C4-2B (cell line): ENCODE data around the gene GPR37.

Source experiments
- H3K27ac ChIP-seq: fragments of 450-650 bp; 2 replicates; pipeline ENCODE4 v1.5.1; 2017
- ZFX ChIP-seq: fragments of 450-650 bp; IDR thresholded peaks from 2 replicates; pipeline ENCODE4 v1.6.1; 2017
- TF ChIP-seq, protein P1 (sequence below): fragments of 450-650 bp; conservative IDR thresholded peaks from 2 replicates; pipeline ENCODE4 v1.5.1; 2017; ENCODE audit warnings: mild to moderate bottlenecking

The GPR37 gene

DNA sequence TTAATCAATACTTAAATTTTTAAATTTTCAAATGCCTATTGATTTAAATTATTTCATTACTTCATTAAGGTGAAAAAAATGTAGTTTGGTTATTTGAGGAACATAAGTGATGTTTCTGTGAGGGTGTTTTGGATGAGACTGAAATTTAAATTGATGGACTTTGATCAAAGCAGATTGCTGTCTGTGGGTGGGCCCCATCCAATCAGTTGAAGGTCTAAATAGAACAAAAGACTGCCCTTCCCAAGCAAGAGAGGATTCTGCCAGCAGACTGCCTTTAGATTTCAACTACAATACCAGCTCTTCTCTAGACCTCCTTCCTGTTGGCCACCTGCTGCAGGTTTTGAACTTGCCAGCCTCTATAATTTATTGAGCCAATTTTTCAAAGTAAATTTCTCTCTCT is 14.5 kb upstream of the GPR37 start:
- TF ChIP-seq ZFX, result no peak
- TF ChIP-seq, protein P1, sequence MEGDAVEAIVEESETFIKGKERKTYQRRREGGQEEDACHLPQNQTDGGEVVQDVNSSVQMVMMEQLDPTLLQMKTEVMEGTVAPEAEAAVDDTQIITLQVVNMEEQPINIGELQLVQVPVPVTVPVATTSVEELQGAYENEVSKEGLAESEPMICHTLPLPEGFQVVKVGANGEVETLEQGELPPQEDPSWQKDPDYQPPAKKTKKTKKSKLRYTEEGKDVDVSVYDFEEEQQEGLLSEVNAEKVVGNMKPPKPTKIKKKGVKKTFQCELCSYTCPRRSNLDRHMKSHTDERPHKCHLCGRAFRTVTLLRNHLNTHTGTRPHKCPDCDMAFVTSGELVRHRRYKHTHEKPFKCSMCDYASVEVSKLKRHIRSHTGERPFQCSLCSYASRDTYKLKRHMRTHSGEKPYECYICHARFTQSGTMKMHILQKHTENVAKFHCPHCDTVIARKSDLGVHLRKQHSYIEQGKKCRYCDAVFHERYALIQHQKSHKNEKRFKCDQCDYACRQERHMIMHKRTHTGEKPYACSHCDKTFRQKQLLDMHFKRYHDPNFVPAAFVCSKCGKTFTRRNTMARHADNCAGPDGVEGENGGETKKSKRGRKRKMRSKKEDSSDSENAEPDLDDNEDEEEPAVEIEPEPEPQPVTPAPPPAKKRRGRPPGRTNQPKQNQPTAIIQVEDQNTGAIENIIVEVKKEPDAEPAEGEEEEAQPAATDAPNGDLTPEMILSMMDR, result no peak
- H3K27ac ChIP-seq, result no peak overlapping the region

DNA sequence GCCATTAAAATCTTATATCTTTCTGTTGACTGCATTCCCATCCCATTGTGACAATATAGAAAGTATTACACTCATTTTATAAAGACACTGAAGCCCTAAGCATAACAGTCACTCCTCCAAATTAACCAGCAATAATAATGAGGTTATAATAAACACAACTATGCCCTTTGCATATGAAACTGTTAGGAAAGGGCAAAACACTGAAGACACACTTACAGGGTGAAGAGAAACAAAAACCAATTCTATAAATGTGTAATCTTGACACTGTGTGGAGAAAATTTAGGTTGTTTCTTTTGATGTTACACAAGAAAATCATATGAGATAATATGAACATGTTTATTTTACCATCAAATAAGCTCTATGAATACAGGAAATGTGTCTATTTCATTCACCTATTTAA is 14.0 kb upstream of the GPR37 start:
- TF ChIP-seq, protein P1, result no peak
- TF ChIP-seq ZFX, result no peak
- H3K27ac ChIP-seq, result no peak overlapping the region

DNA sequence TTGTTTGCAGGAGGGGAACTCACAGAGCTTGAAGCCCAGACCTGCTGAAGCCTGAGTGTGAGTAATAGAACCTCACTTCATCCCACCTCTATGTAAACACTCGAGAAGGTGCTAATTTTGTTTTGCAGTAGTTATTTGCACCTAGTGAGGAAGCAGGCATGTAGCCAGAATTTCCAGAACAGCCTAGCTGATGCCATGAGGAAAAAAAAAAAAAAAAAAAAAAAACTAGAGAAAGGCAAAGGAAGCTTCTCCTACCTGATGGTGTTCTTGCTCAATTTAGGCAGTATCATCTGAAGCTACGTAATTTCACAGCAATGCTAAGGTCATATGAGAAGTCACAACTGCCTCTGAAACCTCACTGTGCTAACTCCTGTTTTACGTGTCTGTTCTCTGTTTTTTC is 13.6 kb upstream of the GPR37 start:
- no peak overlapping the region for H3K27ac ChIP-seq
- no peak for TF ChIP-seq ZFX
- TF ChIP-seq, protein P1, result no peak

DNA sequence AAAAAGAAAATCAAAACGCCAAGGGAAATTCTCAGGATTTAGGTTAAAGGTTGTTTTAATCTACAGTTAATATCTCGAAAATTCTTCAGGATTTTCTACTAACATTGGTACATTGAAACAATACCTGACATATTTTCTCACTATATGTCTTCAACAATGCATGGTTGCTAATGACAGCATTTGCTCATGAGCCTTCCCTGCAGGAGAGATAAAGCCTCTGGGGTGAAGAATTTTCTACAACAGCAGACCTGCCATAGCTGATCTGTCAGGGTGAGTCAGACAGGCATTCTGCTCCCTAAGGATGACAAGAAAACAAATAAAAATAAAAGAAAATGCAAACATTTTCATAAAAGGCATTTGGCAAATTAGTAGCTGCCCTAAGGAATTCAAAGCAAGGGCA is 11.7 kb upstream of the GPR37 start:
- H3K27ac ChIP-seq, result no peak overlapping the region
- TF ChIP-seq, protein P1, result no peak
- TF ChIP-seq ZFX, result no peak

DNA sequence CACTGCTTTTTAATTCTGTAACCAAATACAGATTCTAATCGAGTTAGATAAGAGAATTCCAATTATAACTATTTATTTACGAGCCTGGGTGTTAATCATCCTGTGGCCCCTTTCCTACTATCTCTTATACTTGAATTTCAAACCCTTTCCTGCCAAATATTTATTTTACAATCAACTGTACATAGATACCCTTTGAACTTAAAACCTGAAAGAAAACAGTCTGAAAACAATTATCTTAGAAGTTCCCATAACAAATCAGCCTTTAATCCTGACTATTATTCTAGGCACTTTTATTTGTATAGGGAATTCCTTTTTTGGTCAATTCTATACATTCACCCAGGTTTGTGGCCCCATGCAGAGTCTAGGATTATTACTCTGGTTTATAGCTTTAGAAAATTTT is 10.6 kb upstream of the GPR37 start:
- H3K27ac ChIP-seq, result no peak overlapping the region
- TF ChIP-seq, protein P1, result no peak
- no peak for TF ChIP-seq ZFX

DNA sequence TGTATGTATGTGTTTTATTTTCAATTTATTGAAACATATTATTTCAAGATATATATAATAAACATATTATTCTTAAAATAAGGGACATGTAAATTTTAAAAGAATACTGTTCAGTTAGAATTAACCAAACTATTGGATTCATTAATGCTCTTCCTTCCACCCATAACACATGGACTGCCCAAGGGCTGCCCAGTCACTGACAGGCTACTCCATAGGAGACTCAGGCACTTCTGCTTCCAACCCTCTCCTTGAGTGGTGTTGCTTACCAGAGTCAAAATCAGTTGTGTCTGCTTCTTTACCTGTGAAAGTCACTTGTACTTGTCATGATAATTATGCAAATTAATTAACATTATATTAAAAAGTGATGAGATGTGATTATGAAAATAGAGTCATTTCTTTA is 9.8 kb upstream of the GPR37 start:
- no peak overlapping the region for H3K27ac ChIP-seq
- TF ChIP-seq, protein P1, result no peak
- TF ChIP-seq ZFX, result no peak

DNA sequence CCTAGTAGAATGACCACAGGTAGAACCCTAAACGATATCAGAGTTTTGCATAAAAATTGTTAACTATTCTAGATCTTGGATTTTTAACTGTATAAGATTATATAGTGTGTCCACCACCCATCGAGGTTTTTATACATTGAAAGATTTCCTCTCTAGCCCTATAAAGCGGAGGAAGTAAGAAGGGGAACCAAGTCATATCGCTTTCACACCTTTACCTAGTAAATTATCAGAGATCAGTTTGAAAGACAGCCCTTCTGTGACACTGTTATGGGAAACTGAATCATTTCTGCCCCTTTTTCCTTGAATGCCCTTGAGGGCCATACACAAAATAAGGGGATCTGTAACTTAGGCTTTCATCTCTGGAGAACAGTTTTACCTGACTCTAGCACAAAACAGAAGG is 8.3 kb upstream of the GPR37 start:
- TF ChIP-seq, protein P1, result no peak
- TF ChIP-seq ZFX, result no peak
- H3K27ac ChIP-seq, result no peak overlapping the region
